GM19043 (cell line): ENCODE data around the gene SUCLG2.

ENCODE experiments used
- ATAC-seq: cut with Tn5 transposase; IDR thresholded peaks from one replicate; pipeline ENCODE4 v1.9.1; 2021; ENCODE audit warnings: low read depth; ENCODE audit not compliant: unreplicated experiment

SUCLG2 gene

DNA sequence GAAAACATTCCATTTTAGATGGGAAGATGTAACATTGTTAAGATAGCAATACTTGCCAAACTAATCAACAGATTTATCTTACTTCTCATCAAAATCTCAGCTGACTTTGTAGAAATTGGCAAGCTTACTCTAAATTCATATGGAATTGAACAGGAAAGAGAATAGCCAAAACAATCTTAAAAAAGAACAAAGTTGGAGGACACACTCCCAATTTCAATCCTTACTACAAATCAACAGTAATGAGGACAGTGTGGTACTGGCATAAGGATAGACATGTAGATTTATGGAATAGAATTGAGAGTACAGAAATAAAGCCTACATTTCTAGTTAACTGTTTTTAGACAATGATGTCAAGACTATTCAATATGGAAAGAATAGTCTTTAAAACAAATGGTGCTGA, 308.3 kb downstream of the SUCLG2 start:
- ATAC-seq, result no peak

DNA sequence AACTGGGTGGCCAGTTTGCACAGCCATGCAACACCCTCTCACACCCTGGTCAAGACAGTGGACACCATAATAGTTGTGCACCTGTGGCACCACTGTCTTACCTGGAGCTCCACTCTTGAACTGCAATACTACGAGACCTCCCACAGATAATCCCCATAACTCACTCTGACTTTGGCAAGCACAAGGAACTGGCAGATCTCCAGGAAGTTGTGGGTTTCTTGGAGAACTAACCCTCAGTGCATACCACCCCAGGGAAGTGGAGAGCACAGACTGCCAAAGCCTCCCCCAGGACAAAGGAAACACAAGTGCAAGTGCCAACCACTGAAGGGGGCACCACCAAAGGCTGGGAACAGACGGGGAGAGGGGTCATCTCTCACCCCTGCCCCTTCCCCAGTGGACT, 318.6 kb downstream of the SUCLG2 start:
- ATAC-seq, result no peak

DNA sequence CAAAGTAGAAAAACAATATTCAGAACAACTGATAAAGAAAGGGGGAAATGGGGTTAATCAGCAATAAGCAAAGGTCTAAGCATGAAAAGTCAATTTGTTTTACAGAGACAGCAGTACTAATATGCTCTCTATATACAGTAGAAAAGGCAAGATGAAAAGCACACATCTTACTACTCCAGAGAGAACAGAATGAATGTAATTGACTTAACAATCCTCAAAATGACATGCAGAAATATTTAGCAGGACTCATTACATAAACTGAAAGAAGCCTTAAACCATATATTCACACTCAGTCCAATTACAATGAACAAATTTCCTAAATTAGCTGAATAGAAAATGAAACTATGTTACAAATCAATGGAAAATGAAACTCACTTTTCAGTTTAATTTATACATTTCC, 319.8 kb downstream of the SUCLG2 start:
- no peak for ATAC-seq

DNA sequence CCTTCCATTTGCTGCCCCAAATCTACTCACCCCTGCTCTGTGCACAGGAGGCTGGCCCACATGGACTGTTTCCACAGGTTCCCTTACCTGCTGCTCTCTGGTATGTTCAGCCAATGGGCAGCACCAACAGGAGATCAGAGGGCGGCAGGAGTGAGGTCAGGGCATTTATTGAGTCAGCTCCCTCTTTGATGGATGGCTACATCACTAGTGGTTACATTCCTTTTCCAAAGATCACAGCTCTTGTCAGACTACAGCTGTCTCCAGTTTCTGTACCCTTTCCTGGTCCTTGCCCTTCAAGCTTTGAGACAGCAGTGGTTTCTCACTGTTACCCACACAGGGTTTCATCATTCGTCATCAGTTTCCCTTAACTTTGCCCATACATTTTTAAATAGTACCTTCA, 325.1 kb downstream of the SUCLG2 start:
- no peak for ATAC-seq

DNA sequence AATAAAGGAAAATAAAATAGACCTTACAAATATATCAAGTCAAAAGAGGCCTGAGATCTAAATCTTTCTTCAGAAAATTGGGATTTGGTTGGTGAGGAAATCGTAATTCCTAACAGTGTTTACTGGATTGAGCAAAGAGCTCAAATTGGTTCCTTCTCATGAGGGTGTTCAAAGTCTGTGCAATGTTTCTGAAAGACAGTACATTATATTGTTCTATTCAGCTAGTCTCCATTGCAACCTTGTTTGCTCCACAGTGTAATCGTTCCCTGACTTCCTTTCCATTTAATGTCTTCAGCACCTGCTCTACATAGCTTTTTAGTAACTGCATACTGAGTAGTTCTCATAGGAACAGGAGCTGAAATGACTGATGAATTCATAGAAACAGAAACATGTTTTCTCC, 326.8 kb downstream of the SUCLG2 start:
- ATAC-seq, result no peak

DNA sequence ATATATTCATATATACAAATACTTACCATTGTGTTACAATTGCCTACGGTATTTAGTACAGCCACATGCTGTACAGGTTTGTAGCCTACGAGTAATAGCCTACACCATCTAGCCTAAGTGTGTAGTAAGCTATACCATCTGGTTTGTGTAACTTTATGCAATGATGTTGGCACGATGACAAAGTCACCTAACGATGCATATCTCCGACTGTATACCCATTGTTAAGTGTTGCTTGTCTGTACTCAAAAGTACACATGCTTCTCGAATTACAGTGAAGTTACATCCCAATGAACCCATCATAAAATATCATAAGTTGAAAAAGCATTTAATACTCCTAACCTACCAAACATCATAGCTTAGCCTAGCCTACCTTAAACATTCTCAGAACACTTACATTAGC, 329.2 kb downstream of the SUCLG2 start:
- ATAC-seq, result no peak
